UCSD-AML1 (cell line): ENCODE measurements around the gene SUN2.

Source experiments
- DNase-seq: peaks from one replicate; lab custom pipeline; 2025; ENCODE audit not compliant: unreplicated experiment; lab: John Stamatoyannopoulos, UW

Gene SUN2

GRCh38 chr22:38720350-38720749, 35.4 kb downstream of the SUN2 start:
- DNase-seq, result no peak

- no peak for DNase-seq
Observed at GRCh38 chr22:38719196-38719595, 36.6 kb downstream of the SUN2 start.

DNA sequence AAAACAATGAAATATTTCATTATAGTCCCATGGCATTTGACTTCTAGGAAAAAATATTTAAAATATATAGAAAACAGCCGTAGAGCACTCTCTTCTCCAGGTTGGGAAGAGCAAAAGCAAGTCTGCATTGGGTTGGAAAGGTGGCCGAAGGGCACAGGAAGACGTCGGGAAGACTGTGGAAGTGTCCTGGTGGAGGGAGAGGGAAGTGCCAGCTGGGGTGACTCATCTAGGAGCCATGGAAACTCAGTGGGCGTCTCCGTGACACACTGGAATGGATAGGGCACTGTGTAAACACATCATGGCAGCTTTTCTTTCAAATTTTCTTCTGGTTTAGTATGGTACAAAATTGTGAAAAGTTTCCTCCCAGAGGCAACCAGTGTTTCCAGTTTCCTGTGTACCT, 37.4 kb downstream of the SUN2 start:
- DNase-seq, result no peak

DNA sequence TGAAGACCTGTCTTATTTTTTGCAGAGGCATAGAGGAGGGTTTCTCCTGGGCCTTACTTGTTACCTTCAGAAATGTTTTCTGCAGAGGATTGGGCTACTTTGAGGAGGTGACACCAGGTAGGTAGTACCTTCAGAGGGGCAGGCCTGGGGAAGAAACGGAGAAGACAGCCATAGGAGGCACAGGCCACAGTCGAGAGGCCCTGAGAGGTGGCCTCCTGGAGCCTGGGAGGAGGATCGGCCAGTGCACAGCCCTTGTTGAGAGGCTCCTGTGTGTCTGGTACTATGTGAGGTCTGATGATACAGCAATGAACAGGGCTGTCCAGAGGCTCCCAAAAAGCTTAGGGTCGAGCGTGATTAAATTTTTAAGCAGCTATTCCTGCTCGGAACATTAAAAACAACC, 38.6 kb downstream of the SUN2 start:
- no peak for DNase-seq

DNA sequence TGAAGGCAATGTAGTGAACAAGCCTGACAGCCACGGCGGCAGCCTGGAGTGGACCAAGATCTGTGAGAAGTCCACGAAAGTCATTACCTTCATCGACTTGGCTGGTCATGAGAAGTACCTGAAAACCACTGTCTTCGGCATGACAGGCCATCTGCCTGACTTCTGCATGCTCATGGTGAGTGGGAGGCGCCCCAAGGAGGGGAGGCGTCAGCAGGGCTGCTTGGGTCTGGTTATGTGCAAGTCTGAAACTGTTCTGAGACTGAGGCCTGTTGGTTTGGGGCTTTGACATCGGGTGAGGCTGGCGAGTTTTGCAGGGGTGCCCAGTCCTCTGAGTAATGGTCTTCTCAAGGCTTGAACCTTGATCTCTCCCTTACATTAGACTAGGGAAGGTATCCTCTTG, 39.0 kb downstream of the SUN2 start:
- no peak for DNase-seq

DNA sequence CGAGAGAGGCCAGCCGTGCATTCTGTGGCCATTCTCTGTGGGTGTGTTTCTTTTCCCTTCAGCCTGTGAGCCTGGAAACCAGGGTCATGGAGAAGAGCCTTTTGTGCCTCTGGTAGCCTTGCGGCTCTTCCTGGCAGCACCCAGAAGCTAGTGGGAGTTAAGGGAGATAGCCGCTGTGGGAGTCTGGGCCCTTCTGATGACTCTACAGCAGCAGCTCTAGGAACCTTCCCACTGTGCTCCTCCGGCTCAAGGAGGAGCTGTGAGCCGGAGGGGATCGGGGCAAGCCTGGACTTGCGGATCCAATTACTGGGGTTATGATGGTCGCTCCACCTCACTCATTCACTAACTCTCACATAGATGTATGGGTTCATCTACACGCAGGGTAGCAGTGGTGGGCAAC, 39.5 kb downstream of the SUN2 start:
- DNase-seq, result no peak

DNA sequence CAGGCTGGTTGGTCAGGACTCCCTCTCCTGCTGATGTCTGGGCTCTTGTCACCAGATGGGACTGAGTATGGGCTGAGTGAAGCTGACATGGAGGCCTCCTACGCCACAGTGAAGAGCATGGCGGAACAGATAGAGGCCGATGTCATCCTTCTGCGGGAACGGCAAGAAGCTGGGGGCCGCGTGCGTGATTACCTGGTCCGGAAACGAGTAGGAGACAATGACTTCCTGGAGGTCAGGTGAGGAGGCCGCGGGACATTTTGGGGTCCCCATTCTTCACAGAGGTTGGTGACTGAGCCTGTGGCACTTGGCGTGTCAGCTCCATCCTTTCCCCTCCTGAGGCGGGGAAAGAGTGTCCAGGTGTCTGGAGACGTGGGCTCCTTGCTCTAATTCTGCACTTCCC, 39.9 kb downstream of the SUN2 start:
- DNase-seq, result no peak

- DNase-seq, result no peak
Observed at GRCh38 chr22:38715176-38715764, 40.5 kb downstream of the SUN2 start.

GRCh38 chr22:38713921-38714320, 41.9 kb downstream of the SUN2 start:
- no peak for DNase-seq

DNA sequence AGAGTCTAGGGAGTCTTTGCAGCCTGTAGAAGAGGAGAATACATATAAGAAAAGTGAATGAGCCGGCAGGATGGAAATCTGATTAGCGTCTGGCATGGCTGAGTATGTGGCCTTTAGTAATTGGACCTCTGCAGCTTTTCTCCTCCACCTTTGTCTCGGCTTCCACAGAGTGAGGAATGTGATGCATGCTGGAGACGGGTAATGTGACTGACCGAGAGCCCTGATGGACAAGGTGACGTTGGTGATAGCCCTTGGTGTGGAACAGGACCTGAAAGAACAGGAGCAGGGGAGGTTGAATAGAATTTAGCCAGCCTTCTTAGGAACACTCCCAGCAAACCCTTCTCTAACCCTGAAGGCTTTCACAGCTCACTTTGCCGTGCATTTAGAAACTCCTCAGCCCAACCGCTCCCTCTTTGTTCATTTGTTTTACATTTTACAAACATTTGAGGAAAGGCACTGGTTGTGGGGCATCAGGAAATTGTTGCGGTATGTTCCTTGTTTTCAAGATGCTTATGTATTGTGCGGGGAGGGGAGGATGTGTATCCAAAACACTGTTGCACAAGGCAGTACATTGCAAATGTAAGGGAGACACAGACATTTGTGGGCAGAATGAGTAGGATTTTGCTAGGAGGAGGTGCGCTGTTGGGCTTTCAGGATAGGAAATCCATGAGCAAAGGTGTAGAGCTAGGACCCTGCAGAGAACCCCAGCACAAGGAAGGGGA, 43.2 kb downstream of the SUN2 start:
- DNase-seq, result no peak

DNA sequence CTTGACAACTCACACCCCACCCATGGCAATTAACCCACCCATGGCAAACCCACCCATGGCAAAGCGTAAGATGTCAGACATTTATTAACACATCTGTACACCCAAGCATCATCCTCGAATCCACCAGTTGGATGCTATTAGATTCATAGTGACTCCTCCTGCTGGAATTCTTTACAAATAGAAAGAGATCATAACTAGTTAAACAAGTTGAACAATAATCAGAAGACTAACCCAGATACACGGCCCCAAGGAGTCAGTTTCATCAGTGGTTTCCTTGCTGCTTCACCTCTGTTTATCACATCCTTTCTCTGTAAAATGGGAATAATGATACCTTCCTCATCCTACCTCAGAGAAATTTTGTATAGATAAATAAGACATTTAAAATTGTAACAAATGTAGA, 44.9 kb downstream of the SUN2 start:
- DNase-seq, result no peak

DNA sequence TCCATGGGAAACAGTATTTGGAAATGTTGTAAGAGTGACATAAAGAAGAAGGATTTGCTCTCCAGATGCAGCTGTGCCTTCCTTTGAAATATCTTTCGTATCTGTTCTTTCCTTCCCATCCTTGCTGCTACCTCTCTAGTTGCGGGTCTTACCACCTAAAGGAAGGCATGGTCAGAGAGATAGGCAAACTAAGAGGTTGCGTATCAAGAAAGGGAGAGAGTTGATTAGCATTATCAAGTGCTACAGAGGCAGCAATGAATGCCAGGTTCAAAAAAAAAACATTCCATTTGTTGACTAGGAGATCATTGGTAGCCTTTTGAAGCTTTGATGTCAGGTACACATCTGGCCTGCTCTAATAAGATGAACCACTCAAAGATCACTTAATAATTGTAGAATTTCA, 45.4 kb downstream of the SUN2 start:
- no peak for DNase-seq

DNA sequence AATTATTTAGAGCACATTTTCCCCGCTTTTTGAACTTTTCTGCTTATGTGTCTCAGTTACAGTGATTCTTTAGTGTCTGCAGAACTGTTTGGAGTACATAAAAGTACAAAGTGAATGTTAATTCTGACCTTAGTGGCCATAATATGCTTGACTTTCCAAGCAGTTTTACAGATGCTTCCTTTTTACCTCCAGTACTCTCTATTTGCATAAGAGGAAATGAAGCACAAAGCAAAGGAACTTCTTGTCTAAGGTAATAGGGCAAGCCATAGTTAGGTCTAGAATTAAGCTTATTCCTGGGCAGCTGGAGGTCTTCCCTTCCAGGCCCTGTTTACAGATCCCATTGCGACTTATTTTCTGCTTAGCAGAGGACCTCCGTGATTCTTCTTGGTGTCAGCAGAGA, 46.5 kb downstream of the SUN2 start:
- no peak for DNase-seq

GRCh38 chr22:38707984-38708383, 47.8 kb downstream of the SUN2 start:
- DNase-seq, result no peak

DNA sequence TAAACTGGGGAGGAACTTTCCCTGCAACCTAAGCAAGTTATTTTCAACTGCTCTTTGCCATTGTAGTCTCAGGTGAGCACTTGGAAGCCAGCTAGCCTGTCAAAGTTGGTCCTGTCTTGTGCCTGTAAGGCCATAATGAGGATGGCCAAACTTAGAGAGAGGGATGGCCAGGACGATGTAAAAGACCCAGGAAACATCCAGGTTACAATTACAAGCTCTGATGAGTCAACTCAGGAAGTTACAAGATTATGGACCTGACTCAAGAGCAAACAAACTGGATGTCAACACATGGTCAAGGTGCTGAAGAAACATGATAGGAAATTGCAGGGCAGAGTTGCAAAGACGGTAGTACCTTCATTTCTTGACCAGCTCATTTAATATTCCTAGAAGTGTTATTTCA, 48.5 kb downstream of the SUN2 start:
- DNase-seq, result no peak

GRCh38 chr22:38706901-38707195, 49.0 kb downstream of the SUN2 start:
- no peak for DNase-seq

GRCh38 chr22:38706101-38706900, 49.5 kb downstream of the SUN2 start:
- no peak for DNase-seq

DNA sequence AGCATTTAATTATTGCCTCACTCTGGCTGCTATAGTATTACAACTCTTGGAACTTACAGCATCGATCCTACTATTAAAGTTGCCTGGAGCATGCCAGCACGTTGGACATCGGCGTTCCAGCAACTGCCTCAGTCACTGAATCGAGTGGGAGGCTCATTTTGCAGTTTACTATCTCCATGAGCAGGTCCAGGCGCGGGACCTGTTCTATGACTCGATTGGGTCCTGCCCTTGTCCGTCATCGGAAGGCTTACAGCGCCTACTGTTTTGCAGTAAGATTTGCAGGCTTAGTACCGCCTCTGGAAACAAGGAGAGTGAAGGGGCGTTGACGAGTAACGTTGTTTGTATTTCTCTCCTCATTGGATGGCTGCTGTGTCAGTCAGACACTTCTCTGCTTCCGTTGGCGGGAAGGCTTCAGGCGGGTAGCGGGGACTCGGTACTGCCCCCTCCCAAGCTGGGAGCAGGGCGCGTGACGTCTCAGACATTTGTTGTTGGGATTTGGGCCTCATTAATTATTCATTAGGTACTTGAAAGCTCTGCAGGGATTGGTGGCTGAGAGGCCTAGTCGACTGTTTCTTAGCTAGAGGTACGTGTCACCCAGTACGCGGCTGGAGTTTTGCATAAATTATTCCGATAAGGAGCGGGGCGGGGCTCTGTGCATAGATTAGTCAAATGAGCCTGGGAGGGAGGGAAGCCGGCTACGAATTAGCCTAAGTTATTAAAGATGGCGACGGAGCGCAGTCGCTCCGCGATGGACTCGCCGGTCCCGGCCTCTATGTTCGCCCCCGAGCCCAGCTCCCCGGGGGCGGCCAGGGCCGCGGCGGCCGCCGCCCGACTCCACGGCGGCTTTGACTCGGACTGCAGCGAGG, 50.3 kb downstream of the SUN2 start, which contains the start of gene GTPBP1:
GTPBP1 (plus strand) TSS at position 710 of the 866 bp plus-strand sequence; CDS start at position 722, 12 bp downstream.
- DNase-seq, result peak; percentile 96

DNA sequence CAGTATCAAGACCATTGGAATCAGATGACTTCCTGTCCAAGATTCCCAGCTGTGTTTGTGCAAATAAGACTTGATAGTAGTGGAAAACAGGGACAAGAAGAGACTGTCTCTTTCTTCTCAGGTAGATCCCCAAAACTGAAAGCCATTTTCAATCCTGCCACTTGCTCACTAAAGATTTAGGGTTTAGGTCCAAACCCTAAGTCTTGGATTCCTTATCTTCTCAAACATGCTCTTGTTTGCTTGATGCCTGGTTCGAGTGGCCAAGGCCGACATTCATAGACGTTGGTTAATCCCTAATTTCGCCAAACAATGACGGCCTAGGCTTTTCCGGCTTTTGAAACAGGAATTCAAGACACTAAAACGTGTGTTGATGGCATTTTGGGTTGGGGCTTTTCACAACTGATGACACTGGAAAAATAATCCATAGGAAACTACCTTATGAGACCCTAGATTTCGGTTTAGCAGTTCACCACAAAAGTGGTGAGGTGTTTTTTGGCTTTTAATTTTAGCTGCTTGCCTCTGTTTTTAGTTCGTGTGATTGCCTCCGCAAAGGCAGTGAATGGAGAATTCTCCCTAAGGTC, 51.1 kb downstream of the SUN2 start:
- no peak for DNase-seq

- DNase-seq, result peak; percentile 93
Observed at GRCh38 chr22:38700789-38701628, 54.8 kb downstream of the SUN2 start, which contains the start of gene JOSD1. TSS of gene JOSD1 (minus strand) at chr22:38700943. CDS start at chr22:38699987, 956 bp downstream.
